ENCODE results near the gene HOXA1.

HOXA1 gene

GRCh38 chr7:27137640-27138315 lies 42.0 kb upstream of the HOXA1 start:
- Histone ChIP-seq H3K27me3 (ENCODE audit: insufficient read depth, poor library complexity, severe bottlenecking) (peaks cover 3% of the 10 kb centered on the region), H3K4me3 (replicated peaks; ENCODE audit: insufficient read depth, low read length) (no peak overlapping the region), H3K27ac (replicated peaks) (peak overlapping the region; percentile 33; the same call in 1 of the 2 replicates)
- no peak for TF ChIP-seq SPI1 (IDR thresholded peaks at IDR 0.05; ENCODE audit: borderline replicate concordance, low read depth)
- DNase-seq (ENCODE audit: low read depth in 1 of 2, low spot score in 1 of 2): no peak

GRCh38 chr7:27134392-27134791 lies 38.6 kb upstream of the HOXA1 start:
- Histone ChIP-seq H3K27ac (replicated peaks) (no peak overlapping the region), H3K4me3 (replicated peaks; ENCODE audit: insufficient read depth, low read length) (no peak overlapping the region), H3K27me3 (ENCODE audit: insufficient read depth, poor library complexity, severe bottlenecking) (peaks cover 3% of the 10 kb centered on the region)
- TF ChIP-seq CTCF (IDR thresholded peaks at IDR 0.05; ENCODE audit: insufficient read depth, low read length) (no peak), SPI1 (IDR thresholded peaks at IDR 0.05; ENCODE audit: borderline replicate concordance, low read depth) (no peak), POLR2AphosphoS5 (IDR thresholded peaks at IDR 0.05; ENCODE audit: low read depth) (no peak), GABPA (IDR thresholded peaks at IDR 0.05; ENCODE audit: low read depth) (no peak), REST (IDR thresholded peaks at IDR 0.05; ENCODE audit: insufficient replicate concordance, low read depth) (no peak)
- DNase-seq (ENCODE audit: low read depth in 1 of 2, low spot score in 1 of 2): peak in 1 of 2 experiments; percentile 55

- peaks cover 3% of the 10 kb centered on the region for H3K27me3 ChIP-seq (ENCODE audit: insufficient read depth, poor library complexity, severe bottlenecking)
- no peak for DNase-seq (ENCODE audit: low read depth in 1 of 2, low spot score in 1 of 2)
- no peak for TF ChIP-seq POLR2AphosphoS5 (IDR thresholded peaks at IDR 0.05; ENCODE audit: low read depth)
- no peak for TF ChIP-seq GABPA (IDR thresholded peaks at IDR 0.05; ENCODE audit: low read depth)
- TF ChIP-seq REST (IDR thresholded peaks at IDR 0.05; ENCODE audit: insufficient replicate concordance, low read depth): no peak
- no peak for TF ChIP-seq SPI1 (IDR thresholded peaks at IDR 0.05; ENCODE audit: borderline replicate concordance, low read depth)
- no peak for TF ChIP-seq CTCF (IDR thresholded peaks at IDR 0.05; ENCODE audit: insufficient read depth, low read length)
- H3K27ac ChIP-seq (replicated peaks): no peak overlapping the region
- H3K4me3 ChIP-seq (replicated peaks; ENCODE audit: insufficient read depth, low read length): no peak overlapping the region
Observed at GRCh38 chr7:27133409-27134231, 37.8 kb upstream of the HOXA1 start.

GRCh38 chr7:27132978-27133377 lies 37.2 kb upstream of the HOXA1 start:
- no peak for DNase-seq (ENCODE audit: low read depth in 1 of 2, low spot score in 1 of 2)
- TF ChIP-seq CTCF (IDR thresholded peaks at IDR 0.05; ENCODE audit: insufficient read depth, low read length) (no peak), GABPA (IDR thresholded peaks at IDR 0.05; ENCODE audit: low read depth) (no peak), REST (IDR thresholded peaks at IDR 0.05; ENCODE audit: insufficient replicate concordance, low read depth) (no peak), POLR2AphosphoS5 (IDR thresholded peaks at IDR 0.05; ENCODE audit: low read depth) (no peak), SPI1 (IDR thresholded peaks at IDR 0.05; ENCODE audit: borderline replicate concordance, low read depth) (no peak)
- H3K27me3 ChIP-seq (ENCODE audit: insufficient read depth, poor library complexity, severe bottlenecking): peaks cover 3% of the 10 kb centered on the region
- no peak overlapping the region for H3K27ac ChIP-seq (replicated peaks)
- no peak overlapping the region for H3K4me3 ChIP-seq (replicated peaks; ENCODE audit: insufficient read depth, low read length)

Measured in HL-60 (cell line).